Measurements from ENCODE around the gene RAB10. TPM values are rescaled to one million over a fixed set of nuclear protein-coding genes. Genes with fewer than 3 reads are reported as not detected.

Gene RAB10
- total and polyA plus RNA-seq, 9 of the 15 experiments (the other 6 are each of a cell fraction or from before 2014, with no cell fraction given) = 25.1 to 214 (median 157) TPM

DNA sequence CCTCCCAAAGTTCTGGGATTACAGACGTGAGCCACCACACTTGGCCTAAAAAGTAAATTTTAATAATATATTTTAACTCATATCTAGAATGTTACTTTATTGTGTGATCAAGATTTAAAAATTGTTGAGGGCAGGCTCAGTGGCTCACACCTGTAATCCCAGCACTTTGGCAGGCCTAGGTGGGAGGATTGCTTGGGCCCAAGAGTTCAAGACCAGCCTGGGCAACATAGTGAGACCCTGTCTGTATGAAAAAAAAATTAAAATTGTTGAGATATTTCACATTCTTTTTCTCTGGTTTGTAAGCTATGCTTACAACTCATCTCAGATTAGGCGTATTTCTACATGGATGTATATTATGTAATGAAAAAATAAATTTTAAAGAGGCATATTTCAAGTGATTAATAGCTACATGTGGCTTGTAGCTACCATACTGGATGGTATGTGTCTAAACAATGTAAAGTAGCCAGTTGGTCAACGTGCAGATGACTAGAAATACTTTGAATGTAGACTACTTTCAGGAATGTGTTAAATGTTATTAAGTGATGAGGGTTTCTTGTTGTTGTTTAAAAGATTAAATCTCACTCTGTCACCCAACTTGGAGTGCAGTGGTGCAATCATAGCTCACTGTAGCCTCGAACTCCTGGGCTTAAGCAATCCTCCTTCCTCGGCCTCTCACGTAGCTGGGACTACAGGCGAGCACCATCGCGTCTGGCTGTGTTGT lies 5.9 kb downstream of the RAB10 start:
- DNase-seq (ENCODE audit: extremely low read depth in 1 of 4, low spot score in 3 of 4) = no peak
- H3K9ac ChIP-seq (ENCODE audit: insufficient read depth in 1 of 2, low read depth in 2 of 2, low read length in 2 of 2) = no peak overlapping the region
- H3K27me3 ChIP-seq (ENCODE audit: control insufficient read depth in 2 of 2, insufficient read depth in 2 of 2, low read length in 2 of 2) = no peaks in the 10 kb centered on the region
- no peak for FAIRE-seq
- no peaks in the 10 kb centered on the region for H3K9me3 ChIP-seq (replicated peaks; ENCODE audit: control insufficient read depth, insufficient read depth, low read depth, low read length)
- in situ Hi-C loops (cut with MboI) = no loop called here
- intact Hi-C loops (cut with micrococcal nuclease) = no loop called here
- no peak overlapping the region for H3K27ac ChIP-seq (ENCODE audit: extremely low read depth, low read depth, low read length)
- peaks cover 40% of the 10 kb centered on the region for H4K20me1 ChIP-seq (replicated peaks; ENCODE audit: control insufficient read depth, insufficient read depth, low read length)
- no TSS peak for BruUV-seq (replicated peaks)
- peak; percentile 13 for TF ChIP-seq RBM25 (IDR thresholded peaks at IDR 0.05; ENCODE audit: low read depth, low read length, severe bottlenecking)
- peak; percentile 67 for TF ChIP-seq CEBPB (tag; IDR thresholded peaks at IDR 0.05)
- no peak for TF ChIP-seq ZNF324 (CRISPR knock-in tag; IDR thresholded peaks at IDR 0.05)
- TF ChIP-seq ZNF121 (CRISPR knock-in tag; conservative IDR thresholded peaks at IDR 0.05) = peak; percentile 67
- no peak for TF ChIP-seq CEBPG (CRISPR knock-in tag; IDR thresholded peaks at IDR 0.05)
- peak in 1 of 2 experiments; percentile 33; a peak in 1 of 4 replicates for TF ChIP-seq CEBPG (tag; conservative IDR thresholded peaks at IDR 0.05 in 1 of 2, IDR thresholded peaks at IDR 0.05 in 1 of 2)
- TF ChIP-seq, protein P1, sequence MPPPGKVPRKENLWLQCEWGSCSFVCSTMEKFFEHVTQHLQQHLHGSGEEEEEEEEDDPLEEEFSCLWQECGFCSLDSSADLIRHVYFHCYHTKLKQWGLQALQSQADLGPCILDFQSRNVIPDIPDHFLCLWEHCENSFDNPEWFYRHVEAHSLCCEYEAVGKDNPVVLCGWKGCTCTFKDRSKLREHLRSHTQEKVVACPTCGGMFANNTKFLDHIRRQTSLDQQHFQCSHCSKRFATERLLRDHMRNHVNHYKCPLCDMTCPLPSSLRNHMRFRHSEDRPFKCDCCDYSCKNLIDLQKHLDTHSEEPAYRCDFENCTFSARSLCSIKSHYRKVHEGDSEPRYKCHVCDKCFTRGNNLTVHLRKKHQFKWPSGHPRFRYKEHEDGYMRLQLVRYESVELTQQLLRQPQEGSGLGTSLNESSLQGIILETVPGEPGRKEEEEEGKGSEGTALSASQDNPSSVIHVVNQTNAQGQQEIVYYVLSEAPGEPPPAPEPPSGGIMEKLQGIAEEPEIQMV (tag; conservative IDR thresholded peaks at IDR 0.05; ENCODE audit: low read depth) = no peak
- H2AFZ ChIP-seq (ENCODE audit: low read depth, low read length) = no peak overlapping the region
- ChIA-PET CTCF (ENCODE audit: low intra/inter-chr PET ratio) (no interaction called here), POLR2A (interaction anchor here (1.0 to 1.5 kb wide), 5 partner anchors 9 to 102 kb away, joined by 3 to 8 read pairs (median 3); no protein-coding TSS in a partner anchor)
- peaks cover 100% of the 10 kb centered on the region for H3K79me2 ChIP-seq (ENCODE audit: control insufficient read depth, insufficient read depth, low read length)
- peak overlapping the region; percentile 13; the same call in 1 of the 2 replicates for H3K4me2 ChIP-seq (ENCODE audit: insufficient read depth, low read length)
- no peak overlapping the region for H3K4me3 ChIP-seq
- WGBS (ENCODE audit: insufficient coverage, low coverage, missing lambda C conversion rate) = 72% methylated on average over 9 of the region's 9 CpGs
- no peak for ATAC-seq
- no peaks in the 10 kb centered on the region for H3K9me1 ChIP-seq (ENCODE audit: control insufficient read depth, insufficient read depth, low read length)
- H3K36me3 ChIP-seq (ENCODE audit: control insufficient read depth, insufficient read depth, low read length) = peaks cover 66% of the 10 kb centered on the region
- peaks cover 21 to 25% of the 10 kb centered on the region in 2 experiments for H3K4me1 ChIP-seq (replicated peaks in 1 of 2; ENCODE audit: control insufficient read depth in 2 of 2, insufficient read depth in 2 of 2, low read length in 2 of 2)
